ENCODE measurements around the gene CCR2. TPM values are rescaled to one million over a fixed set of nuclear protein-coding genes. Genes with fewer than 3 reads are reported as not detected.

The CCR2 gene
- total RNA-seq, 1 donor = not detected

DNA sequence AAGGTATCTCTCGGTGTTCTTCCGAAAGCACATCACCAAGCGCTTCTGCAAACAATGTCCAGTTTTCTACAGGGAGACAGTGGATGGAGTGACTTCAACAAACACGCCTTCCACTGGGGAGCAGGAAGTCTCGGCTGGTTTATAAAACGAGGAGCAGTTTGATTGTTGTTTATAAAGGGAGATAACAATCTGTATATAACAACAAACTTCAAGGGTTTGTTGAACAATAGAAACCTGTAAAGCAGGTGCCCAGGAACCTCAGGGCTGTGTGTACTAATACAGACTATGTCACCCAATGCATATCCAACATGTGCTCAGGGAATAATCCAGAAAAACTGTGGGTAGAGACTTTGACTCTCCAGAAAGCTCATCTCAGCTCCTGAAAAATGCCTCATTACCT is 4.6 kb downstream of the CCR2 start:
- TF ChIP-seq, protein P1, sequence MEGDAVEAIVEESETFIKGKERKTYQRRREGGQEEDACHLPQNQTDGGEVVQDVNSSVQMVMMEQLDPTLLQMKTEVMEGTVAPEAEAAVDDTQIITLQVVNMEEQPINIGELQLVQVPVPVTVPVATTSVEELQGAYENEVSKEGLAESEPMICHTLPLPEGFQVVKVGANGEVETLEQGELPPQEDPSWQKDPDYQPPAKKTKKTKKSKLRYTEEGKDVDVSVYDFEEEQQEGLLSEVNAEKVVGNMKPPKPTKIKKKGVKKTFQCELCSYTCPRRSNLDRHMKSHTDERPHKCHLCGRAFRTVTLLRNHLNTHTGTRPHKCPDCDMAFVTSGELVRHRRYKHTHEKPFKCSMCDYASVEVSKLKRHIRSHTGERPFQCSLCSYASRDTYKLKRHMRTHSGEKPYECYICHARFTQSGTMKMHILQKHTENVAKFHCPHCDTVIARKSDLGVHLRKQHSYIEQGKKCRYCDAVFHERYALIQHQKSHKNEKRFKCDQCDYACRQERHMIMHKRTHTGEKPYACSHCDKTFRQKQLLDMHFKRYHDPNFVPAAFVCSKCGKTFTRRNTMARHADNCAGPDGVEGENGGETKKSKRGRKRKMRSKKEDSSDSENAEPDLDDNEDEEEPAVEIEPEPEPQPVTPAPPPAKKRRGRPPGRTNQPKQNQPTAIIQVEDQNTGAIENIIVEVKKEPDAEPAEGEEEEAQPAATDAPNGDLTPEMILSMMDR (IDR thresholded peaks at IDR 0.05; ENCODE audit: extremely low read depth, low read depth, low read length) = no peak
- peaks cover 52% of the 10 kb centered on the region for H3K27me3 ChIP-seq (ENCODE audit: insufficient read depth, low read length)
- no peaks in the 10 kb centered on the region for H4K20me1 ChIP-seq (ENCODE audit: insufficient read depth, low read length)

DNA sequence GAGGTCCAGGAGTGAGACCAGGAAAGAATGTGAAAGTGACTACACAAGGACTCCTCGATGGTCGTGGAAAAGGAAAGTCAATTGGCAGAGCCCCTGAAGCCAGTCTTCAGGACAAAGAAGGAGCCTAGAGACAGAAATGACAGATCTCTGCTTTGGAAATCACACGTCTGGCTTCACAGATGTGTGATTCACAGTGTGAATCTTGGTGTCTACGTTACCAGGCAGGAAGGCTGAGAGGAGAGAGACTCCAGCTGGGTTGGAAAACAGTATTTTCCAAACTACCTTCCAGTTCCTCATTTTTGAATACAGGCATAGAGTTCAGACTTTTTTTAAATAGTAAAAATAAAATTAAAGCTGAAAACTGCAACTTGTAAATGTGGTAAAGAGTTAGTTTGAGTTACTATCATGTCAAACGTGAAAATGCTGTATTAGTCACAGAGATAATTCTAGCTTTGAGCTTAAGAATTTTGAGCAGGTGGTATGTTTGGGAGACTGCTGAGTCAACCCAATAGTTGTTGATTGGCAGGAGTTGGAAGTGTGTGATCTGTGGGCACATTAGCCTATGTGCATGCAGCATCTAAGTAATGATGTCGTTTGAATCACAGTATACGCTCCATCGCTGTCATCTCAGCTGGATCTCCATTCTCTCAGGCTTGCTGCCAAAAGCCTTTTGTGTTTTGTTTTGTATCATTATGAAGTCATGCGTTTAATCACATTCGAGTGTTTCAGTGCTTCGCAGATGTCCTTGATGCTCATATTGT is 6.0 kb downstream of the CCR2 start:
- Histone ChIP-seq H2AFZ (ENCODE audit: low read length) (peak overlapping the region; percentile 15), H4K20me1 (ENCODE audit: insufficient read depth, low read length) (no peaks in the 10 kb centered on the region), H3K4me1 (ENCODE audit: insufficient read depth, low read length) (no peaks in the 10 kb centered on the region), H3K36me3 (ENCODE audit: insufficient read depth, low read length) (no peaks in the 10 kb centered on the region), H3K79me2 (ENCODE audit: insufficient read depth, low read length) (no peaks in the 10 kb centered on the region), H3K27me3 (ENCODE audit: insufficient read depth, low read length) (peaks cover 52% of the 10 kb centered on the region), H3K9me3 (ENCODE audit: low read depth, low read length) (no peaks in the 10 kb centered on the region), H3K4me3 (ENCODE audit: insufficient read depth, low read length) (no peak overlapping the region), H3K4me2 (ENCODE audit: insufficient read depth, low read length) (no peak overlapping the region), H3K27ac (ENCODE audit: low read depth, low read length) (no peak overlapping the region)
- TF ChIP-seq, protein P1 (IDR thresholded peaks at IDR 0.05; ENCODE audit: extremely low read depth, low read depth, low read length) = no peak
- no peak for DNase-seq (ENCODE audit: insufficient read length, low spot score, missing footprints)

More for the DNA sequence above, 4.6 kb downstream of the CCR2 start:
- no peak overlapping the region for H3K27ac ChIP-seq (ENCODE audit: low read depth, low read length)
- H3K36me3 ChIP-seq (ENCODE audit: insufficient read depth, low read length) = no peaks in the 10 kb centered on the region
- no peaks in the 10 kb centered on the region for H3K79me2 ChIP-seq (ENCODE audit: insufficient read depth, low read length)
- no peak overlapping the region for H3K4me3 ChIP-seq (ENCODE audit: insufficient read depth, low read length)
- H3K4me1 ChIP-seq (ENCODE audit: insufficient read depth, low read length) = no peaks in the 10 kb centered on the region
- H3K9me3 ChIP-seq (ENCODE audit: low read depth, low read length) = no peaks in the 10 kb centered on the region
- DNase-seq (ENCODE audit: insufficient read length, low spot score, missing footprints) = no peak
- H2AFZ ChIP-seq (ENCODE audit: low read length) = no peak overlapping the region
- H3K4me2 ChIP-seq (ENCODE audit: insufficient read depth, low read length) = no peak overlapping the region

DNA sequence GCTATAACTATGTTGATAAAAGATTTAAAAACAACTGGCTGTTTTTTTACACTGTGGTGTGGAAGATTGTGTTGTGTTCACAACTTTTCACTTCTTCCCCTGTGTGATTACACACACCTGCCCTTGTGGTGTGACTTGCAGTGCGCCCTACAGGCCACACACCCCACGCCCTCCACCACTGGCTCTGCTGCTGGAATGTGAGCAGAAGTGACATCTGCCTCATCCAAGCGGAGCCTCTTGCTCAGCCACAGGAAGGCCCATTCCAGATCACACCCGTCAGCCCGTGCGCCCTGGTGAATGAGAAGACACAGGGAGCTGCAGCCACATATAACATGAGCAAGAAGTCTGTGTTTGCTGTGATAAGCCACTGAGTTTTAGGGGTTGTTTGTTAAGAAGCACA is 7.0 kb downstream of the CCR2 start:
- DNase-seq (ENCODE audit: insufficient read length, low spot score, missing footprints) = no peak
- no peaks in the 10 kb centered on the region for H3K79me2 ChIP-seq (ENCODE audit: insufficient read depth, low read length)
- no peak overlapping the region for H3K27ac ChIP-seq (ENCODE audit: low read depth, low read length)
- H3K27me3 ChIP-seq (ENCODE audit: insufficient read depth, low read length) = peaks cover 48% of the 10 kb centered on the region
- H3K36me3 ChIP-seq (ENCODE audit: insufficient read depth, low read length) = no peaks in the 10 kb centered on the region
- TF ChIP-seq, protein P1 (IDR thresholded peaks at IDR 0.05; ENCODE audit: extremely low read depth, low read depth, low read length) = no peak
- no peak overlapping the region for H3K4me3 ChIP-seq (ENCODE audit: insufficient read depth, low read length)
- H3K9me3 ChIP-seq (ENCODE audit: low read depth, low read length) = no peaks in the 10 kb centered on the region
- H3K4me2 ChIP-seq (ENCODE audit: insufficient read depth, low read length) = no peak overlapping the region
- no peak overlapping the region for H2AFZ ChIP-seq (ENCODE audit: low read length)
- no peaks in the 10 kb centered on the region for H4K20me1 ChIP-seq (ENCODE audit: insufficient read depth, low read length)
- no peaks in the 10 kb centered on the region for H3K4me1 ChIP-seq (ENCODE audit: insufficient read depth, low read length)

DNA sequence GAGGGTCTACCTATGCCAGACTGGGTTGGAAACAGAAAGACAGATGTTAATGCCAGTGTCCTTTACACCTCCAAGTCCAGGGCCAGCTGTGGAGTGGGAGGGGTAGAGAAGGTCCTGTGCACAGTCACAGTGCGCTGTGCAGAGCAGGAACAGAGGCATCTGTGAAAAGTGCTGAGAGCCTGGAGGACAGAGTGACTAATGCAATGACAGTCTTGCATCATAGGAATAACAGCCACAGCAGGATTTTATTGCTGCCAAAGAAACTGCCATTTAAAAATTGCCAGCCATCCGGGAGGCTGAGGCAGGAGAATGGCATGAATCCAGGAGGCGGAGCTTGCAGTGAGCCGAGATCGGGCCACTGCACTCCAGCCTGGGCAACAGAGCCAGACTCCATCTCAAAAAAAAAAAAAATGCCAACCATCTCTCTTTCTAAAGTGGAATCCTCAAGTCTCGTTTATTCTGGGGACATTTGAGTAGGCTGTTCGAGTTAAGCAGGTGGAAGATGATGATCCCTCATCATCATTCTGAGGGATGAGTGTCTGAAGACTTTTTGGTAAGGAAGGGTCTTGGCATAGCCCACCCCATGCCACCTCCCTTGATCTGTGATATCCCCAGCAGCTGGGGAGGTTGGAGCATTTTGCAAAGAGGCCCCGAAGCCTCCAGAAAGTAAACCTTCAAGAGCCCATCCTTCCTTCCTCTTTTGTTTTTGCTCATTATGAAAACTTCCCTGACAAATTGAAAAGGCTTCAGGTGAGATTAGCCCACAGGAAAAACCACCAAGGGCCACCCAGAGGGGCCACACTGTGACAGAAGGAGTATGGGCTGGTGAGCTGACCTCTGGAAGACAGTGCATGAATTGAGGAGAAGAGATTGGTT is 7.7 kb downstream of the CCR2 start:
- TF ChIP-seq, protein P1 (IDR thresholded peaks at IDR 0.05; ENCODE audit: extremely low read depth, low read depth, low read length) = no peak
- no peaks in the 10 kb centered on the region for H3K9me3 ChIP-seq (ENCODE audit: low read depth, low read length)
- no peaks in the 10 kb centered on the region for H3K79me2 ChIP-seq (ENCODE audit: insufficient read depth, low read length)

More for the DNA sequence above, 7.7 kb downstream of the CCR2 start:
- Histone ChIP-seq H3K27me3 (ENCODE audit: insufficient read depth, low read length) (peaks cover 48% of the 10 kb centered on the region), H4K20me1 (ENCODE audit: insufficient read depth, low read length) (no peaks in the 10 kb centered on the region), H3K4me1 (ENCODE audit: insufficient read depth, low read length) (no peaks in the 10 kb centered on the region), H3K36me3 (ENCODE audit: insufficient read depth, low read length) (no peaks in the 10 kb centered on the region), H3K4me2 (ENCODE audit: insufficient read depth, low read length) (no peak overlapping the region), H3K27ac (ENCODE audit: low read depth, low read length) (no peak overlapping the region), H2AFZ (ENCODE audit: low read length) (no peak overlapping the region), H3K4me3 (ENCODE audit: insufficient read depth, low read length) (no peak overlapping the region)
- DNase-seq (ENCODE audit: insufficient read length, low spot score, missing footprints) = no peak

All from osteoblast (primary cell).